Transverse colon (tissue), 4 donors: ENCODE measurements around the gene BCO1. TPM values are rescaled to one million over a fixed set of nuclear protein-coding genes. Genes with fewer than 3 reads are reported as not detected.

Source experiments
- DNase-seq: peaks from one replicate; pipeline ENCODE4 v3.0.0-alpha.2; 2019
- H3K27ac ChIP-seq, 4 donors: fragments of 200-600 bp; sonication (generic); 2 replicates each; pipeline ENCODE4 v1.5.1; 2016 to 2018; ENCODE audit warnings: inconsistent platforms in 4 of 4
- H3K27me3 ChIP-seq: fragments of 200-600 bp; sonication (generic); 2 replicates; pipeline ENCODE4 v1.5.1; 2017; ENCODE audit warnings: inconsistent platforms
- H3K36me3 ChIP-seq, 4 donors: fragments of 200-600 bp; sonication (generic); 2 replicates each; pipeline ENCODE4 v1.5.1; 2017 to 2019; ENCODE audit warnings: inconsistent platforms in 4 of 4
- H3K4me1 ChIP-seq, 4 donors: fragments of 200-600 bp; sonication (generic); 2 replicates each; pipeline ENCODE4 v1.5.1; 2017 to 2020; ENCODE audit warnings: inconsistent platforms in 4 of 4
- H3K4me3 ChIP-seq, 4 donors: fragments of 200-600 bp; sonication (generic); 1 replicate in 1 of 4; 2 replicates in 3 of 4; pipeline versions ENCODE4 v1.5.1 to v1.6.1; 2017 to 2019; ENCODE audit warnings: inconsistent platforms in 4 of 4
- H3K9me3 ChIP-seq, 2 donors: fragments of 200-600 bp; sonication (generic); 2 replicates each; pipeline ENCODE4 v1.5.1; 2017 to 2019; ENCODE audit warnings: inconsistent platforms in 2 of 2
- EP300 ChIP-seq: sonication (generic); formaldehyde crosslinking; IDR thresholded peaks from one replicate; pipeline ENCODE4 v1.6.1; 2017; ENCODE audit warnings: antibody characterized with exemption, low read depth
- POLR2A ChIP-seq: fragments of 450-650 bp; IDR thresholded peaks from one replicate; pipeline ENCODE4 v1.6.1; 2016; ENCODE audit warnings: antibody characterized with exemption, mild to moderate bottlenecking, moderate library complexity
- POLR2AphosphoS5 ChIP-seq, 3 donors: sonication (generic); formaldehyde crosslinking; IDR thresholded peaks; one replicate each; pipeline ENCODE4 v1.6.1; 2016; ENCODE audit warnings: antibody characterized with exemption in 3 of 3
- WGBS, 2 donors: methylation state at CpG; one replicate each; pipeline ENCODE4 v1.1.5; 2018; ENCODE audit warnings: low coverage in 1 of 2; 5-methylcytosine and 5-hydroxymethylcytosine counted together
- in situ Hi-C, 4 donors: fragments of 200-750 bp; cut with MboI; loops; one replicate each; pipeline versions ENCODE4 v1.15.0 to v1.15.1; 2017; ENCODE audit warnings: low sequenced_read_pairs in 3 of 4, low pct_ligation_motif_present in 1 of 4, low pct_unique_long_range_greater_than_20kb in 1 of 4
- intact Hi-C: fragments of 100-400 bp; cut with DNase I; formaldehyde crosslinking; loops from one replicate; pipeline ENCODE4 v1.15.1; 2023; ENCODE audit warnings: low total_unique reads
- total RNA-seq, 4 donors: library from RNA; depleted of rRNA; stranded (reverse); fragments of >200 nt; gene quantifications; one replicate each; pipeline ENCODE4 v1.1.0, GENCODE V29; 2016
- TF ChIP-seq, protein P1 (sequence below), 5 experiments: fragments of 200-600 bp in 3 of 5; fragments of 450-650 bp in 2 of 5; sonication (generic) in 3 of 5; IDR thresholded peaks; 1 replicate in 2 of 5; 2 replicates in 3 of 5; pipeline ENCODE4 v1.5.1; 2016 to 2017; ENCODE audit warnings: antibody characterized with exemption in 5 of 5, inconsistent platforms in 3 of 5, mild to moderate bottlenecking in 2 of 5, moderate library complexity in 1 of 5

The BCO1 gene
- total RNA-seq, 4 donors from 2014 or later, result 1.6 to 18.3 (median 4.0) TPM

- in situ Hi-C loops (no loop called here), intact Hi-C loops (no loop called here)
- 73 to 86% methylated on average over 7 of the region's 7 CpGs for WGBS, 2 donors
- Histone ChIP-seq H3K4me3 (no peak overlapping the region), H3K4me1 (peaks cover 5 to 21% (median 14%) of the 10 kb centered on the region in 4 donors), H3K9me3 (no peaks in the 10 kb centered on the region), H3K36me3 (no peaks in the 10 kb centered on the region), H3K27ac (no peak overlapping the region), H3K27me3 (no peaks in the 10 kb centered on the region)
- no peak for DNase-seq
- TF ChIP-seq EP300 (no peak), POLR2AphosphoS5 (IDR thresholded peaks at IDR 0.05) (no peak), POLR2A (no peak)
- TF ChIP-seq, protein P1, sequence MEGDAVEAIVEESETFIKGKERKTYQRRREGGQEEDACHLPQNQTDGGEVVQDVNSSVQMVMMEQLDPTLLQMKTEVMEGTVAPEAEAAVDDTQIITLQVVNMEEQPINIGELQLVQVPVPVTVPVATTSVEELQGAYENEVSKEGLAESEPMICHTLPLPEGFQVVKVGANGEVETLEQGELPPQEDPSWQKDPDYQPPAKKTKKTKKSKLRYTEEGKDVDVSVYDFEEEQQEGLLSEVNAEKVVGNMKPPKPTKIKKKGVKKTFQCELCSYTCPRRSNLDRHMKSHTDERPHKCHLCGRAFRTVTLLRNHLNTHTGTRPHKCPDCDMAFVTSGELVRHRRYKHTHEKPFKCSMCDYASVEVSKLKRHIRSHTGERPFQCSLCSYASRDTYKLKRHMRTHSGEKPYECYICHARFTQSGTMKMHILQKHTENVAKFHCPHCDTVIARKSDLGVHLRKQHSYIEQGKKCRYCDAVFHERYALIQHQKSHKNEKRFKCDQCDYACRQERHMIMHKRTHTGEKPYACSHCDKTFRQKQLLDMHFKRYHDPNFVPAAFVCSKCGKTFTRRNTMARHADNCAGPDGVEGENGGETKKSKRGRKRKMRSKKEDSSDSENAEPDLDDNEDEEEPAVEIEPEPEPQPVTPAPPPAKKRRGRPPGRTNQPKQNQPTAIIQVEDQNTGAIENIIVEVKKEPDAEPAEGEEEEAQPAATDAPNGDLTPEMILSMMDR (IDR thresholded peaks at IDR 0.05), result no peak
Measured at GRCh38 chr16:81296631-81297030, 58.1 kb downstream of the BCO1 start.

DNA sequence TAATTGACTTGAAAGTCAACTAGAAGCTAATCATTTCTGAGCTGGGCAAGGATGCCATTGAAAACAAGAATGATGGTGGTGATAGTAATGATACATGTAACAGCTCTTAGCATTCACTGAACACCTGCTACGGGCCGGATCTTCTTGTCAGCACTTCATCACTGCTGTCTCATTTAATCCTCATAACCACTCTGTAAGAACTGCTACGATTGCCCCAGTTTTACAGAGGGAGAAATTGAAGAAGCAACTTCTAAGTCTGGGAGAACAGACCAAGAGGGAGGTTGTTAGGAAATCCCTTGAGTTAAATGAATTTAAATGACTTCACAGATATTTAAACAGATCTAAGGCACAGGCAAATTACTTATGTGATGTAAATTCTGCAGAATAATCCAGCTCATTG is 69.3 kb downstream of the BCO1 start:
- WGBS, 2 donors, result 88 to 90% methylated on average over 3 of the region's 3 CpGs
- H3K4me1 ChIP-seq, result peaks cover 0 to 2% (median 0%) of the 10 kb centered on the region in 4 donors

DNA sequence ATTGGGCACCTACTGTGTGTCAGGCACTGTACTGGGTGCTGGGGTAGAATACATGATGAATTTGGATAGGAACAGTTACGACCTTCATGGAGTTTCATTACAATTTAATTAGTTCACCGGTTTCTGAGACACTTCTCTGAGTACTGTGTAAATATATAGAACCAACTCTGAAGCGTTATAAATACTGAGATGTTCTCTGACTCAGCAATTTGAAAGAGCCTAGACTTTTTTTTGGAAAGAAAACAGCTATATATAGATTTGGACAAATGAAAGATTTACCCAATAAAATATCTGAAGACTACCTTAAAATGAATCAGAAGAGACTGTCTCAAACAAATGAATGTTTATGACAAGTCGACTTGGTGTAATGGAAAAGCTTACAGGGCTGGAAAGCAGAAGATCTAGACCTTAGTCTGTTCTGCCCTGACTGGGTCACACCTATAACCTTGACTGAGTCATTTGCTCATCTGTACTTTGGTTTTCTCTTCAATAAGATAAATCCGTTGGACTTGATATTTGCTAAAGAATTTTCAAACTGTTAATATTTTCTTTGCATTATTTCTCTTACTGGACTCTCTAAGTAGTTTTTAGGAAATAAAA is 71.7 kb downstream of the BCO1 start:
- no peak for TF ChIP-seq EP300
- TF ChIP-seq, protein P1 (IDR thresholded peaks at IDR 0.05), result no peak
- no peak for TF ChIP-seq POLR2A
- no peak for TF ChIP-seq POLR2AphosphoS5 (IDR thresholded peaks at IDR 0.05)
- WGBS, 2 donors, result 69 to 74% methylated on average over 5 of the region's 5 CpGs
- intact Hi-C loops, result no loop called here

More for the DNA sequence above, 69.3 kb downstream of the BCO1 start:
- no peaks in the 10 kb centered on the region for H3K9me3 ChIP-seq
- TF ChIP-seq, protein P1 (IDR thresholded peaks at IDR 0.05), result no peak
- TF ChIP-seq EP300 (no peak), POLR2A (no peak), POLR2AphosphoS5 (IDR thresholded peaks at IDR 0.05) (no peak)
- no peak overlapping the region for H3K4me3 ChIP-seq
- no peak overlapping the region for H3K27ac ChIP-seq
- H3K36me3 ChIP-seq, result no peaks in the 10 kb centered on the region
- DNase-seq, result no peak
- intact Hi-C loops (no loop called here), in situ Hi-C loops (loop anchor here in 1 of 4 donors (25.0 kb wide), 1 partner anchor 295 kb away; the partner anchor contains the start of genes CENPN and CMC2)
- H3K27me3 ChIP-seq, result no peaks in the 10 kb centered on the region

DNA sequence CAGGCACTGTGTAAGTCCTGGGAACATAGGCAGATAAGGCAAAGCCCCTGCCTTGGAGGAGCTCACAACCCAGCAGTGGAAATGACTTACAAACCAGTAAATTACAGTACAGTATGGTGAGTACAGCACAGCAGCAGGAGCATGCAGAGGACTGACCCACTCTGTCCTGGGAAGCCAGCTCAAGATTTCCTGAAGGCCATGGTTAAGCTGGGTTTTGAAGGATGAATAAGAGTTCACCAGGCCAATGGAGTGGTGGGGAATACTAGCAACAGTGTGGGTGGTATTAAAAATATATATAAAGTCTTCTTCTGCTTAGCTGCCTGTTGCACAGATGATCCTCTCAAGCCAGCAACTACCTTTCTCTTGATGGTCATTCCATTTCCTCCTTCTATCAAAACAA is 73.3 kb downstream of the BCO1 start:
- TF ChIP-seq POLR2AphosphoS5 (IDR thresholded peaks at IDR 0.05) (no peak), POLR2A (no peak), EP300 (no peak)
- TF ChIP-seq, protein P1 (IDR thresholded peaks at IDR 0.05), result no peak
- in situ Hi-C loops, result loop anchor here in 3 of 4 donors (10.0 to 25.0 kb wide), 3 partner anchors 47 to 299 kb away; partner anchors contain the start of genes CENPN (in 1 of the 3) and CMC2 (in 1 of the 3)
- intact Hi-C loops, result no loop called here
- Histone ChIP-seq H3K27ac (no peak overlapping the region), H3K27me3 (no peaks in the 10 kb centered on the region), H3K4me1 (peaks cover 14 to 24% (median 19%) of the 10 kb centered on the region in 4 donors), H3K9me3 (no peaks in the 10 kb centered on the region), H3K4me3 (no peak overlapping the region), H3K36me3 (no peaks in the 10 kb centered on the region)
- no peak for DNase-seq

More for the DNA sequence above, 71.7 kb downstream of the BCO1 start:
- Histone ChIP-seq H3K4me3 (no peak overlapping the region), H3K27me3 (no peaks in the 10 kb centered on the region), H3K36me3 (no peaks in the 10 kb centered on the region), H3K4me1 (peaks cover 7 to 15% (median 12%) of the 10 kb centered on the region in 4 donors), H3K27ac (no peak overlapping the region), H3K9me3 (no peaks in the 10 kb centered on the region)
- in situ Hi-C loops, result loop anchor here in 3 of 4 donors (10.0 to 25.0 kb wide), 3 partner anchors 45 to 298 kb away; partner anchors contain the start of genes CENPN (in 1 of the 3) and CMC2 (in 1 of the 3)
- no peak for DNase-seq
